ENCODE results near the gene CMPK1.

The CMPK1 gene

GRCh38 chr1:47402591-47402990, 69.0 kb downstream of the CMPK1 start:
- H3K36me3 ChIP-seq (replicated peaks), result no peaks in the 10 kb centered on the region
- TF ChIP-seq CTCF (IDR thresholded peaks at IDR 0.05; ENCODE audit: low read depth, low read length, missing control alignments), result no peak
- in situ Hi-C loops (cut with HindIII; ENCODE audit: low pct_ligation_motif_present, low sequenced_read_pairs), result no loop called here
- no peak overlapping the region for H3K4me3 ChIP-seq (ENCODE audit: low read depth, low read length)
- H3K27ac ChIP-seq, result no peak overlapping the region
- no peaks in the 10 kb centered on the region for H3K27me3 ChIP-seq (replicated peaks)
- no peak for DNase-seq

GRCh38 chr1:47403321-47403910, 69.8 kb downstream of the CMPK1 start:
- Histone ChIP-seq H3K27me3 (replicated peaks) (no peaks in the 10 kb centered on the region), H3K36me3 (replicated peaks) (no peaks in the 10 kb centered on the region), H3K4me3 (ENCODE audit: low read depth, low read length) (no peak overlapping the region), H3K27ac (no peak overlapping the region)
- no peak for TF ChIP-seq CTCF (IDR thresholded peaks at IDR 0.05; ENCODE audit: low read depth, low read length, missing control alignments)
- no peak for DNase-seq
- in situ Hi-C loops (cut with HindIII; ENCODE audit: low pct_ligation_motif_present, low sequenced_read_pairs), result no loop called here

GRCh38 chr1:47405697-47406096, 72.1 kb downstream of the CMPK1 start:
- TF ChIP-seq CTCF (IDR thresholded peaks at IDR 0.05; ENCODE audit: low read depth, low read length, missing control alignments), result no peak
- no peak overlapping the region for H3K27ac ChIP-seq
- H3K4me3 ChIP-seq (ENCODE audit: low read depth, low read length), result no peak overlapping the region
- no peaks in the 10 kb centered on the region for H3K36me3 ChIP-seq (replicated peaks)
- in situ Hi-C loops (cut with HindIII; ENCODE audit: low pct_ligation_motif_present, low sequenced_read_pairs), result no loop called here
- no peak for DNase-seq
- no peaks in the 10 kb centered on the region for H3K27me3 ChIP-seq (replicated peaks)

GRCh38 chr1:47406966-47407365, 73.4 kb downstream of the CMPK1 start:
- DNase-seq, result no peak
- TF ChIP-seq CTCF (IDR thresholded peaks at IDR 0.05; ENCODE audit: low read depth, low read length, missing control alignments), result no peak
- Histone ChIP-seq H3K36me3 (replicated peaks) (no peaks in the 10 kb centered on the region), H3K27ac (no peak overlapping the region), H3K27me3 (replicated peaks) (no peaks in the 10 kb centered on the region), H3K4me3 (ENCODE audit: low read depth, low read length) (no peak overlapping the region)
- in situ Hi-C loops (cut with HindIII; ENCODE audit: low pct_ligation_motif_present, low sequenced_read_pairs), result no loop called here

- no peak for TF ChIP-seq CTCF (IDR thresholded peaks at IDR 0.05; ENCODE audit: low read depth, low read length, missing control alignments)
- no peak for DNase-seq
- in situ Hi-C loops (cut with HindIII; ENCODE audit: low pct_ligation_motif_present, low sequenced_read_pairs), result no loop called here
- Histone ChIP-seq H3K36me3 (replicated peaks) (no peaks in the 10 kb centered on the region), H3K27me3 (replicated peaks) (no peaks in the 10 kb centered on the region), H3K4me3 (ENCODE audit: low read depth, low read length) (no peak overlapping the region), H3K27ac (no peak overlapping the region)
Measured at GRCh38 chr1:47407481-47407880, 73.9 kb downstream of the CMPK1 start.

Data from brain microvascular endothelial cell (primary cell).